ENCODE measurements around the gene MAPK8. TPM values are rescaled to one million over a fixed set of nuclear protein-coding genes. Genes with fewer than 3 reads are reported as not detected.

MAPK8 gene
- total RNA-seq (100 to 1,000 TPM in 1 of 9 donors, 10 to 100 TPM in 8; 15.1 to 103 (median 33.2) TPM), polyA plus RNA-seq (10 to 100 TPM in 1 of 3 donors, 1 to 10 TPM in 2; 7.6 to 44.8 (median 8.9) TPM)
- long read RNA-seq, donor 1, full-length matches to known transcripts: 4 of 40 reads
- long read RNA-seq, donor 1, partial matches to known transcripts: 36 of 40 reads
- long read RNA-seq, donor 1, other reads (novel, unspliced or antisense): 0 of 40 reads
- long read RNA-seq, donor 2, partial matches to known transcripts: 0 of 1 reads
- long read RNA-seq, donor 2, other reads (novel, unspliced or antisense): 0 of 1 reads
- long read RNA-seq, donor 3, partial matches to known transcripts: 0 of 2 reads
- long read RNA-seq, donor 3, other reads (novel, unspliced or antisense): 0 of 2 reads
- long read RNA-seq, donor 4: 0 reads
- long read RNA-seq, donor 5, partial matches to known transcripts: 0 of 1 reads
- long read RNA-seq, donor 5, other reads (novel, unspliced or antisense): 1 of 1 reads
- long read RNA-seq, donor 6, partial matches to known transcripts: 0 of 2 reads
- long read RNA-seq, donor 6, other reads (novel, unspliced or antisense): 2 of 2 reads
- long read RNA-seq, donor 7: 0 reads
- long read RNA-seq, donor 8, full-length matches to known transcripts: 2 of 7 reads
- long read RNA-seq, donor 8, partial matches to known transcripts: 5 of 7 reads
- long read RNA-seq, donor 8, other reads (novel, unspliced or antisense): 0 of 7 reads
- long read RNA-seq, donor 9, partial matches to known transcripts: 0 of 8 reads
- long read RNA-seq, donor 9, other reads (novel, unspliced or antisense): 5 of 8 reads
- long read RNA-seq, donor 10, partial matches to known transcripts: 0 of 1 reads
- long read RNA-seq, donor 10, other reads (novel, unspliced or antisense): 0 of 1 reads

DNA sequence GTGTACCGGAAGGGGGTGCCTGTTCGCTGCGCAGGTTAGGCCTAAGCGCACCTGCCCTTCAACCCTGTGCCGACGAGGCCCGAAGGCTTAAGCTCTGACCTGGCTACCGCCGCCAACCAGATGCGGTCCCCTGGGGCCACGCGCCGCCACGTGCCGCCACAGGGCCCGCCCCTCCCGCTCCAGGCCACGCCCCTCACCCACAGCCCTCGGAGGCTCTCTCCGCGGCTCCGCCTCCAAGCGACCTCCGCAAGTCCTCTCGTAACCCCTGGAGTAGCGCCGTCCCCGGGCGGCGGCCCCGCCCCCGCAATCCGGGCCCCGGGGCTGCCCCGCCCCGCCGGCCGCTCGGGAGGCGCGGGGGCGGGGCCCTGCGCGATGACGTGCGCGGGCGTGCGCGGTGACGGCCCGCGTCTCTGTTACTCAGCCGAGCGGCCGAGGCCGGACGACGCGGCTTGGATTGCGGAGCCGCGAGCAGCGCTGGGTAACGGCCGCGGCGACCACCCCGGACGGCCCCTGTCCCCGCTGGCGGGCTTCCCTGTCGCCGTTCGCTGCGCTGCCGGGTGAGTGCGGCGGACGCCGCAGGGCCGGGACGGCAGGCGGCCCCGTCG, at the start of gene MAPK8:
Gene MAPK8 (plus strand): TSS at position 413 of the 605 bp plus-strand sequence. CDS start 94,984 bp downstream, outside the sequence.
- H3K27me3 ChIP-seq: no peaks in the 10 kb centered on the region
- H3K36me3 ChIP-seq (replicated peaks in 1 of 2): no peaks in the 10 kb centered on the region
- peak within 1 kb of the TSS; percentile 54 to 100 (median 72) for H3K4me3 ChIP-seq
- peaks cover 7 to 28% of the 10 kb centered on the region in 2 donors for H3K4me1 ChIP-seq (replicated peaks in 1 of 2)
- H3K9me3 ChIP-seq (replicated peaks in 1 of 3): no peaks in the 10 kb centered on the region
- WGBS, 4 donors: 1 to 4% (median 2%) methylated on average over 7 to 86 of the region's 86 CpGs
- peak; percentile 95 to 99 for TF ChIP-seq POLR2A (IDR thresholded peaks at IDR 0.05)
- TF ChIP-seq, protein P1, sequence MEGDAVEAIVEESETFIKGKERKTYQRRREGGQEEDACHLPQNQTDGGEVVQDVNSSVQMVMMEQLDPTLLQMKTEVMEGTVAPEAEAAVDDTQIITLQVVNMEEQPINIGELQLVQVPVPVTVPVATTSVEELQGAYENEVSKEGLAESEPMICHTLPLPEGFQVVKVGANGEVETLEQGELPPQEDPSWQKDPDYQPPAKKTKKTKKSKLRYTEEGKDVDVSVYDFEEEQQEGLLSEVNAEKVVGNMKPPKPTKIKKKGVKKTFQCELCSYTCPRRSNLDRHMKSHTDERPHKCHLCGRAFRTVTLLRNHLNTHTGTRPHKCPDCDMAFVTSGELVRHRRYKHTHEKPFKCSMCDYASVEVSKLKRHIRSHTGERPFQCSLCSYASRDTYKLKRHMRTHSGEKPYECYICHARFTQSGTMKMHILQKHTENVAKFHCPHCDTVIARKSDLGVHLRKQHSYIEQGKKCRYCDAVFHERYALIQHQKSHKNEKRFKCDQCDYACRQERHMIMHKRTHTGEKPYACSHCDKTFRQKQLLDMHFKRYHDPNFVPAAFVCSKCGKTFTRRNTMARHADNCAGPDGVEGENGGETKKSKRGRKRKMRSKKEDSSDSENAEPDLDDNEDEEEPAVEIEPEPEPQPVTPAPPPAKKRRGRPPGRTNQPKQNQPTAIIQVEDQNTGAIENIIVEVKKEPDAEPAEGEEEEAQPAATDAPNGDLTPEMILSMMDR (IDR thresholded peaks at IDR 0.05): no peak
- peak within 1 kb of the TSS; percentile 37 to 100 (median 98) for H3K27ac ChIP-seq
- peak; percentile 94 to 96 (median 95) for DNase-seq
- intact Hi-C loops (cut with DNase I): no loop called here

DNA sequence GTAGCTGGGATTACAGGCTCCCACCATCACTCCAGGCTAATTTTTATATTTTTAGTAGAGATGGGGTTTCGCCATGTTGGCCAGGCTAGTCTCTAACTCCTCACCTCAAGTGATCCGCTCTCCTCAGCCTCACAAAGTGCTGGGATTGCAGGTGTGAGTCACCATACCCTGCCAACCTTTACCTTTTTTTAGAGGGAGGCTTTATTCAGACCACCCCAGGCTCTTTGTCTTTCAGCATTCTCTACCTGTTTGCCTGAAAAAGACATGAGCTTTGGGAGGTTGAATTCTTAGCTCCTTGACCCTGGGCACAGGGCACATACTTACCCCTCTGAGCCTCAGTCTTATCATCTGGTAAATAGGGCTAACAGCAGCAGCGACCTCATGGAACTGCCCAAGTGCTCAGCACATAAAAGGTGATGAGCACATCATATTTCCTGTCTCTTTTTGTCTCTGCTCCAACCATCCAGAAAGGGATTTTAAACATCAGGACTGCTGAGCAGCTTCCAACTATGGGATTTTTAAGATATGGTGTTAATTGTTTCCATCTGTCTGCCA, 49.0 kb upstream of the MAPK8 start:
- TF ChIP-seq, protein P1 (IDR thresholded peaks at IDR 0.05): no peak
- no peak for TF ChIP-seq POLR2A (IDR thresholded peaks at IDR 0.05)
- Histone ChIP-seq H3K27ac (no peak overlapping the region), H3K4me1 (replicated peaks in 1 of 2) (no peaks in the 10 kb centered on the region), H3K4me3 (no peak overlapping the region), H3K9me3 (replicated peaks in 1 of 3) (no peaks in the 10 kb centered on the region), H3K36me3 (replicated peaks in 1 of 2) (no peaks in the 10 kb centered on the region), H3K27me3 (no peaks in the 10 kb centered on the region)
- no peak for DNase-seq
- 90 to 94% (median 91%) methylated on average over 3 of the region's 3 CpGs for WGBS, 4 donors
- intact Hi-C loops (cut with DNase I): no loop called here

DNA sequence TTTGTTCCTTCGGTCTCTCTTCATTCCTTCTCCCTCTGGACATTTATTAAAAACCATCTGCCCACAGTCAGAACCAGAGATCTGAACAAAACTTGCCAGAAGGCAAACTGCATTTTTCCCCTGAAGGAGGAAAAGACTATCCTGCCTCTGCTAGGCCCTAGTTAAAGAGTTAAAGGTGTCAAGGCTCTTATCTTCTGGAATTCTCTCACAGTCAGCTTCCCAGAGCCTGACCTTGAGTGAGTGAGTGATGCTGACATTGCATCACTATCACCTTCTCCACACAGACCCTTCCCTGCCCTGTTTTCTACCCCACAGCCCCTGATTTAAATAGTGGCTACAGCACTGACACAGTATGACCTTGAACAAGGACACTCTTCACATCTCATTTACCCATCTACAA, 48.4 kb upstream of the MAPK8 start:
- 86 to 94% (median 91%) methylated on average over 1 of the region's 1 CpG for WGBS, 4 donors
- H3K36me3 ChIP-seq (replicated peaks in 1 of 2): no peaks in the 10 kb centered on the region
- H3K9me3 ChIP-seq (replicated peaks in 1 of 3): no peaks in the 10 kb centered on the region
- H3K4me3 ChIP-seq: no peak overlapping the region
- no peaks in the 10 kb centered on the region for H3K27me3 ChIP-seq
- TF ChIP-seq, protein P1 (IDR thresholded peaks at IDR 0.05): no peak
- TF ChIP-seq POLR2A (IDR thresholded peaks at IDR 0.05): no peak
- H3K27ac ChIP-seq: no peak overlapping the region
- no peak for DNase-seq
- intact Hi-C loops (cut with DNase I): no loop called here
- no peaks in the 10 kb centered on the region for H3K4me1 ChIP-seq (replicated peaks in 1 of 2)
